Activated T-helper 1 cell treated with Interleukin-2 at 50 U/mL for 16 hours (primary cell): ENCODE measurements around the gene SHH.
A peak's percentile ranks its signal among the peaks of the same experiment; 100 is the strongest.

ENCODE experiments used
- DNase-seq: peaks from one replicate; pipeline ENCODE4 v3.0.0-alpha.2; 2020; ENCODE audit warnings: low read depth

Gene SHH

GRCh38 chr7:155806096-155806871, 6.0 kb downstream of the SHH start:
- no peak for DNase-seq

DNA sequence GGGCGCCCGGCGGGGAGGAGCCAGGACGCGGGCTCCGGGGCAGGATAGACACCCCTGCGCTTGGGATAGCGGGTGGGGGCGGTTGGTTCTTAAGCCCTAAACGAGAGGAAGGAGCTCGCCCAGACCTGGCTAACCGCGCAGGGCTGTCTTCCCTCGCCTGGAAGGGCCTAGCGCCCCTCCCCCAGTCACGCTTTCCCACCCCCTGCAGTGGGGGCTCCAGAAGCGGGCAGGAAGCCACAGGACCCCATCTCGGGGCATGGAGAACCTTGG, 6.5 kb downstream of the SHH start:
- no peak for DNase-seq

- DNase-seq: peak; percentile 13
Observed at GRCh38 chr7:155804897-155805825, 7.1 kb downstream of the SHH start.

DNA sequence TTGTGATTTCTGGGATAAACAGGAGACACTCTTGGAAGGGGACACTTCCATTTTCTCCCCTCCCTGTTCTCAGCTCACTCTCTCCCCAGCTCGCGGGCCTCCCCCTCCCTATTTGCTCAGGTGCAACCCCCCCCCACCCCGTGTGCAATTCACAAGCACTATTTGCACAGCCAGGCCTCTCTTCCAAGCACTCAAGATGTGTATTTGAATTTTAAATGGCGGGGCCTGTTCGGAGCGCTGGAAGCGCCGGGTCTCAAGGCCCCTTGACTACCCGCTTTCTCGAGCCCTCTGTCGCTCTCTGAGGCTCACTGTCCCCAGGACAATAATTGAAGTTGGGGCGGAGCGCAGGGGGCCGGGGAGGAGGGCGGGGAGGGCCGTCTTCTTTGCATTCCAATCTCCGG, 7.8 kb downstream of the SHH start:
- DNase-seq: no peak

DNA sequence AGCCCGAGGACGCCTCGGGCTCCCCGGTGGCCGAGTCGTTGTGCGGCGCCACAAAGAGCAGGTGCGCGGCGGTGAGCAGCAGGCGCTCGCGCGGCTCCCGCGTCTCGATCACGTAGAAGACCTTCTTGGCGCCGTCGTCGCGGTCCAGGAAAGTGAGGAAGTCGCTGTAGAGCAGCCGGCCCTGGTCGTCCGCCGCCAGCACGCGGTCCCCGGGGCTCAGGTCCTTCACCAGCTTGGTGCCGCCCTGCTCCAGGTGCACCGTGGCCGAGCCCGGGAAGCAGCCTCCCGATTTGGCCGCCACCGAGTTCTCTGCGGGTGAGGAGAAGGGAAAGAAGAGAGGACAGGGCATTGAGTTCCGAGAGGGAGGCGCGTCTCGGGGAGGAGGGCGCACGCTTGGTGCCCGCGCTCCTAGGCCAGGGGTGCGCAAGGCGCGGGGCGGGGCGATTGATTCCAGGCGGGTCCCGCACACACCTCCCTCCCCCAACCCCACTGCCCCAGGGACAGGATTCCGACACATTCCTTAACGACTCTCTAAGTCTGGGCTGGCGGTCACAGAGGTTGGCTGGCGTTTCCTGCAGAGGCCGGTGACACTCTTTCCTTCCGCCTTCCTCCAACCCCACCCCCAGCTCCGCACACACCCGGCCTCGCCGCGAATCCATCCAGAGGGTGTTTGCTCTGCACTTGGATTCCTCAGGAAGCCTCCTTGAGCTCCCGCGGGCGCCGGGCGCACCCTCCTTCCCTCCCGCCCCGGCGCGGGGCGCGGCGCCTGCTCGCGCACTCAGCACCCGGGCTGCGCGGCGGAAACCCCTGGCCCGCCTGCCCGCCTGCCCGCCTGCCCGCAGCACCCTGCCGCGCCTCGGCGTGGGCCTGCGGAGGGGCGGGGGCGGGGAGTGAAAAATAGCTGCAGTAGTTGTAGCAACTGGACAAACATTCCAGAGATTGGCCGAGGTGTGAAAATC, 8.6 kb downstream of the SHH start:
- no peak for DNase-seq

- no peak for DNase-seq
Observed at GRCh38 chr7:155802906-155803417, 9.3 kb downstream of the SHH start.

DNA sequence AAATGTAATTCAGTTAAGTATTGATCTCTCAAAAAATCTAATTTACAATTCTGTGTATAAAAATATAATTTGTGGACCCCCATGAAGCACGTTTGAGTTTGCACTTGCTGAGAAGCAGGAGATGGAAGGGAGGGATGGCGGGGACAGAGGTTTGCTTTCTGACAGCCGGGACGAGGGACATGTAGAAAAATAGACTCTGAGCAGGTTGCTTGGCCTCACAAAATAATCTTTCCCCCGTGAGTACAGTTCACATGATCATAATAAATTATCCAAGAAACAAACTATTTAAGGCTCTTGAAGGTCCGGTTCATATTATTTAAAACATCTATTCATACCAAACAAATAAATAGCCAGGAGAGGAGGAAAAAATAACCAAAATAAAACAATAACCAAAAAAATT, 10.0 kb downstream of the SHH start:
- no peak for DNase-seq

- no peak for DNase-seq
Observed at GRCh38 chr7:155800741-155801267, 11.5 kb downstream of the SHH start.

DNA sequence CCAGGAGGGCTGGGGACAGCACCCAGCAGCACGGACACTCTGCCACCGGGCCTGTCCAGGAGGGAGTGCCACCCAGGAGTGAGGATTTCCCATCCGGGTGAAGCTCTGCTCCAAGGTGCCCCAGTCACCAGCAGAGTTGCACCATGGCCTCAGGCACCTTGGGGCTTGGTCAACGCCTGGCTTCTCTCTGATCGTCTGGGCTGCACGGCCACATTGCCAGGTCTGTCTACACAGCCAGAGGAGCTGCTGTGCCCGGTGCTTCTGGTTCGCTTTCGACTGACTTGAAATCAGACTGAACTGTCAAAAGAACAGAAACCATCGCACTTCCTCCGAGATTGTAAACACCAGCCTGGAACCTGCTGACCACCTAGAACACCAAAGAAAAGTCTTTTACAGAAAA, 12.0 kb downstream of the SHH start:
- DNase-seq: no peak

DNA sequence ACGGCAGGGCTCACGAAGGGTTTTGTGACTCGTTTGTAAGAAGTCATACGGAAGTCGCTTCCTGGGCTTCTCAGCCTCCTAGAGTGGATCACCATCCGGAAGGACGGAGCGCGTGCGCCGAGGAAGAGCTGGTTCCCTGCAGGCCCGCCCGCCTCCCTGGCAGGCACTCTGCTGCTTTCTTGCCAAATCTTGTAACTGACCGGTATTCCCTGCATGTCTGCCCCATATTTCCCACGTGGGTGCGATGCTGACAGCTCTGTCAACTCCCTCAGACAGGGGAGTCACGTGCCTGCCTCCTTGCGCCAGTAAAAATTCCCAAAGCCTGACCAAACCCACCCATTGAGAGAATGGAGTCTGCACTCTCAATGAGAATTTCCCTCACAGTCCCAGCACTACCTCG, 12.7 kb downstream of the SHH start:
- DNase-seq: no peak

DNA sequence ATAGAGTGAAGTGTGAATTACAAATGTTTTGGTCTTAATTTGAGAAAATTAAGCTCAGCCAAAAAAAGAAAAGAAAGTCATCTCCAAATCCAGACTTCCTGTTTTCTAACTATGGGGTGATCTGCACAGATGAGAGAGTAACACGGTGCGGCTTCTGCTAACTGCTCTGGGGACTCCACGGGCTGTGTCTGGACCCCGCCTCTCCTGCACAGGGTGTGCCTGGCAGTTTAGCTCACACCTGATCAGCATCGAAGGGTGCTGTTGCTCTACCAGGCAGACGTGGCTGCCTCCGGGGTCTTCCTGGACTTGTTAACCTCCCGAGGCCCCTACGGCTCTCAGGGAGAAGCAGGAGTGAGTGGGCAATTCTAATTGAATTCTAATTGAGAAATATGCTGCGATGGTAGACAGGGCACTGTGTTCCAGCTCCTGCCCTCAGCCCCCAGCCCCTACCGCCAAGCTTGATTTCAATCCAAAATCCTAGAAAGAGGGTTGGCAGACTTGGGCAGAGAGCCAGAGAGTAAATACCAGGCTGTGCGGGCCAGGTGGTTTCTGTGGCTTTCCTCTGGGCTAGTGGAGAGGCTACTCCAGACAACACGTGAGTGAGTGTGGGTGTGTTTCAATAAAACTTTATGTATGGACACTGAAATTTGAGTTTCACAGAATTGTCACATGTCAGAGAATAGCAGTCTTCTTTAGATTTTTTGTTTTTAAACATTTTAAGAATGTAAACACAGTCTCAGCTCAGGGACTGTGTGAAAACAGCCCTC, 13.4 kb downstream of the SHH start:
- no peak for DNase-seq

- no peak for DNase-seq
Observed at GRCh38 chr7:155797262-155798250, 14.7 kb downstream of the SHH start.

DNA sequence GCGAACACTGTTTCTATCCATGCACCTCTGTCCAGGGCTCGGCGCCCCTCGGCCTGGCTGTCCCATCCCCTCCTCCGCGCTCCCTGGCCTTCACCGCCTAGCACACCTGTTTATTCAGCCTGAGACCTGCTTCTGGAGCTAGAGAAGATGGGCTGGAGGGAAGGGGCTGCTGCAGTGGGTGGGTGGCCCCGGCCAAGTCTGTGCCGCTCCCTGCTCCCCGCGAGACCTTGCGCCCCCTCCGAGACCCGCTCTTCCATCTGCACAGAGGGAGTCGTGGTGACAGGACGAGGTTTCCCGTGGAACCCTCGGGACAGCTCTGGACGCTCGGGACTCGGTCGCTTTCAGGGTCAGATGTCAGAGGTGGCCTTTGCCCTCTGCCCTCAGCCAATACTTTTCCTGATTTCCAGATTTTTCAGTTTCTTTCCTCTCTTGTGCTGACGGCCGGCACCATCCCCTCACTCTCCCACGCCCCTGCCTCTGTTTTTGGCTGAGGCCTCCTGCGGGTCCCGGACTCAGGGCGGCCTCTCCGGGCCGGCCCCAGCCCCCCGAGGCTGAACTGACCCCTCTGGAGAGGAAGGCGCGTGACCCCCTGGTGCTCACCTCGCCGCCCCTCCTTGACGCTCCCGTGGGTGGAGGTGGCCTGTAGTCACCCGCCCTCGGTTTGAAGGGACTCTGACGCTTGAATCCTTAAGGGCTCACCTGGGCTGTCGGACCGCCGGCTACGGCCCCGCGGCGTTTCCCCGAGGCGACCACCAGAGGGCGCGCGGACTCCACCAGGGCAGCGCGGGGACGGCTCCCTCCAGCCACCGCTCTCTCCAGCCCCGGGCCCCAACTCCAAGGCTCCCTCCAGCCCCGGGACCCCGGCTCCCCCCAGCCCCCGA, 15.6 kb downstream of the SHH start:
- peak; percentile 48 for DNase-seq

DNA sequence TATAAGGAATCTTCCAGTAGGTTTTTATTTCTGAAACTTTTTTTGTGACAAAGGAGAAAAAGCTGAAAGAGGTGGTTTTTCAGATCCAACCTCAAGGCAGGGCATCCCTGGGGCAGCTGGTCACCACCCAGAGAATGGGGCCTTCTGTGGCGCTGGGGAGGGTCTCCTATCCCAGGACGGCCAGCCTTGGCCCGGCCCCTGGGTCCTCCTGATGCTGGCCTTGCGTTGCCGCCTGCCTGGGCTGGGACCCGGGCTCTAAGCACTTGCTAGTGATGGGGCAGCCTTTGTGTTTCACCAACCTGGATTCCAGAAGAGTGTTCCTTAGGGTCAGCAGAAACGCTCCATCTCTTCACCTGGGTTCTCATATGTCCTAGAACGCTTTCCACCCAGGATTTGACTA, 16.3 kb downstream of the SHH start:
- no peak for DNase-seq

DNA sequence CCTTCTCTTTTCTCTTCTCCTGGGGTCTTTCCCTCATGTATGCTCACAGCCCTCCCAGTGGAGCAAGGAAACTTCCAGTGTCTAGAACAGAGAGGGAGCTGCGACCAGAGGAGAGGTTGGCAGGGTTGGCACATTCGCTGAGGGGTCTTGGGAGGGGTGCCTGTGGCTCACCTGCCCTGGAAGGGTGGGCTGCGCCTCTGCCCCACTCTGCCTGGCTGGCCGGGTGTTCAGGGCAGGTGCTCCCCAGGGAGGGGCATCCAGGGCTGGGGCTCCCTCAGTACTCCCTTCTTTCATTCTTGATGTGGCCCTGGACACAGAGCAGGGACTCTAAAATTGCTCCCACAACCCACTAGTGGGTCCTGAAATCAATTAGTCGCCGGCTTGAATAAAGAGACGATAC, 16.9 kb downstream of the SHH start:
- no peak for DNase-seq

DNA sequence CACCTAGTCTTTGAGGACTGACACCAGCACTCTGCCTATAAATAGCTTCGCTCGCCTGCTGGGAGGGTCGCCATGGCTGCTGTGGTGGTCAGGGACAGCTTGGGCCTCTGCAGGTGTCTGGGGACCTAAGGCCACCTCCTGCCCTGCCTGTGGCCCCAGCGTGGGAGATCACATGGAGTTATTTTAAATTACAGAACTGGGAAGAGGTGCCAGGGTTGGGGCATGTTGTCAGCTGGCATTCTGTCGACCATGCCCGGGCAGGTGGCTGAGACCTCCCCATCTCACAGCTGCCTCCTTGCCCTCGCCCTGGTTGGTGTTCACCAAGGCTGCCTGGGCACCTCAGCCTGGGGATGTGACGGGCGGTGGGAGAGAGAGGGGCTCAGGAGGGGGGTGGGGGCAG, 18.1 kb downstream of the SHH start:
- no peak for DNase-seq

DNA sequence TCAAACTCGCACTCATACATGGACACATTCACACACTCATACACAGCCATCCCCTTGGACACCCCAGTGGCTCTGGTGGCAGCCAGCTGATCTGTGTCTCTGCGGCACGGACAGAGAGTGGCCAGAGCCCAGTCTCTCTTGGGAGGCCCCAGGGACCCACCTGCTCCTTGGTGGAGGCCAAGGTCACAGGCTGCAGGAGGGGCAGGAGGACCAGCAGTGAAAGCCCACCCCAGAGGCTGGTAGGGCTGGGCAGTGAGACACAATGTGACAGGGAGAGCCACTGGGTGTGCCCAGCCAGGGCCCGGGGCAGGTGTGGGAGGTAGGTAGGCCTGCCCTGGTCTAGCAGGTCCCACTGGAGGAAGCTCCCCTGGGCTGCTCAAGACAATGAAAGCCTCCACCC, 18.5 kb downstream of the SHH start:
- no peak for DNase-seq

DNA sequence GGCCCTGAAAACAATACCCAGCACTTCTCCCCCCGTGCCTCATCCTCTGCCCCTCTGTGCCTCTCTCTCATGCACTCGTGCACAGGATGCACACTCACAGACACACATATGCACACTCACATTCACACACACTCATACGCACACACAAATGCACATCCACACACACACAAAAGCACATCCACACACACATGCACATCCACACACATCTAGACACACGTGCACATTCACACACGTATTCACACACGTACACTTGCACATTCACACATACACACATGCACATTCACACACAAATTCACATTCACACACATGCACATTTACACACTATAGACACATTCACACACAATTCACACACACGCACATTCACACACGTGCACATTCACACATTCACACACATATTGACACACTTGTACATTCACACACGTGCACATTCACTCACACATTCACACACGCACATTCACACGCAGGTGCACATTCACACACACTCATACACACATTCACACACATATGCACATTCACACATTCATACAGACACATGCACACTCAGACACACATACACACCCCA, 19.2 kb downstream of the SHH start:
- no peak for DNase-seq
